B cell (primary cell): ENCODE data around the gene AFG3L2. TPM values are rescaled to one million over a fixed set of nuclear protein-coding genes. Genes with fewer than 3 reads are reported as not detected.
A peak's percentile ranks its signal among the peaks of the same experiment; 100 is the strongest.

Experiments used
- ATAC-seq: fragments of 200-7000 bp; cut with Tn5 transposase; one replicate; pipeline ENCODE4 v1.10.0; 2021; ENCODE audit warnings: low read depth, mild to moderate bottlenecking, moderate number of reproducible peaks, moderate library complexity
- CTCF ChIA-PET: fragments of 350-600 bp; sonication (Branson Sonifier 250); formaldehyde crosslinking; loops from one replicate; lab custom pipeline; 2021; ENCODE audit warnings: antibody characterized with exemption, inconsistent platforms; lab: Charles Lee
- POLR2A ChIA-PET: fragments of 350-600 bp; sonication (Branson Sonifier 250); formaldehyde crosslinking; loops from one replicate; lab custom pipeline; 2021; ENCODE audit warnings: antibody characterized with exemption; lab: Charles Lee
- DNase-seq: peaks from one replicate; pipeline ENCODE4 v3.0.0; 2013
- H2AFZ ChIP-seq: 2 replicates; pipeline ENCODE4 v1.6.1; 2012; ENCODE audit warnings: mild to moderate bottlenecking, low read depth, low read length; ENCODE audit not compliant: insufficient read depth, poor library complexity, severe bottlenecking
- H3K27ac ChIP-seq, 2 donors: 1 replicate in 1 of 2; 2 replicates in 1 of 2; pipeline ENCODE4 v1.5.1; 2012 to 2013; ENCODE audit warnings: low read length in 2 of 2, mild to moderate bottlenecking in 2 of 2, moderate library complexity in 1 of 2
- H3K27me3 ChIP-seq, 4 experiments: fragments of 200-600 bp in 1 of 4; sonication (generic) in 1 of 4; replicated peaks in 1 of 4; 1 replicate in 2 of 4; 2 replicates in 2 of 4; pipeline versions ENCODE4 v1.6.1 to v1.7.0; 2013 to 2016; ENCODE audit warnings: low read length in 3 of 4, mild to moderate bottlenecking in 2 of 4, mixed read lengths in 1 of 4, moderate library complexity in 1 of 4; ENCODE audit not compliant: insufficient read depth in 4 of 4, control insufficient read depth in 3 of 4; ENCODE audit errors: control extremely low read depth in 1 of 4
- H3K36me3 ChIP-seq, 2 experiments: replicated peaks in 1 of 2; 1 replicate in 1 of 2; 2 replicates in 1 of 2; pipeline versions ENCODE4 v1.6.1 to v1.7.1; 2013; ENCODE audit warnings: low read length in 1 of 2; ENCODE audit not compliant: insufficient read depth in 2 of 2, control insufficient read depth in 1 of 2; ENCODE audit errors: control extremely low read depth in 1 of 2, extremely low read depth in 1 of 2
- H3K4me1 ChIP-seq, 2 donors: fragments of 200-600 bp in 1 of 2; sonication (generic) in 1 of 2; 1 replicate in 1 of 2; 2 replicates in 1 of 2; pipeline versions ENCODE4 v1.5.1 to v1.6.1; 2013 to 2017; ENCODE audit warnings: low read length in 2 of 2; ENCODE audit not compliant: control insufficient read depth in 2 of 2, insufficient read depth in 2 of 2
- H3K4me2 ChIP-seq: replicated peaks from 2 replicates; pipeline ENCODE3; 2012; ENCODE audit warnings: mild to moderate bottlenecking, low read depth, low read length; ENCODE audit not compliant: poor library complexity, severe bottlenecking
- H3K4me3 ChIP-seq, 5 experiments: fragments of 200-600 bp in 1 of 5; sonication (generic) in 1 of 5; 1 replicate in 3 of 5; 2 replicates in 2 of 5; pipeline versions ENCODE4 v1.5.1 to v1.7.0; 2011 to 2016; ENCODE audit warnings: low read length in 4 of 5, mild to moderate bottlenecking in 4 of 5, low read depth in 2 of 5, control low read depth in 1 of 5, moderate library complexity in 1 of 5; ENCODE audit not compliant: insufficient read depth in 1 of 5; ENCODE audit errors: control extremely low read depth in 1 of 5, extremely low read depth in 1 of 5
- H3K79me2 ChIP-seq: fragments of 200-600 bp; sonication (generic); one replicate; pipeline ENCODE4 v1.6.0; 2016; ENCODE audit warnings: low read length; ENCODE audit not compliant: control insufficient read depth, insufficient read depth
- H3K9ac ChIP-seq: fragments of 200-600 bp; sonication (generic); 2 replicates; pipeline ENCODE4 v1.6.1; 2017; ENCODE audit warnings: mild to moderate bottlenecking, low read length, moderate library complexity
- H3K9me3 ChIP-seq, 3 donors: one replicate each; pipeline versions ENCODE4 v1.6.1 to v1.7.1; 2013; ENCODE audit warnings: low read length in 2 of 3; ENCODE audit not compliant: control insufficient read depth in 2 of 3, insufficient read depth in 1 of 3; ENCODE audit errors: control extremely low read depth in 1 of 3
- H4K20me1 ChIP-seq: 2 replicates; pipeline ENCODE4 v1.6.0; 2012; ENCODE audit warnings: mild to moderate bottlenecking, low read length; ENCODE audit not compliant: insufficient read depth, control insufficient read depth, poor library complexity, severe bottlenecking
- H3K27ac Mint-ChIP-seq: one replicate; pipeline ENCODE4 v1.8.0; 2021; ENCODE audit warnings: mixed read lengths
- H3K27me3 Mint-ChIP-seq: one replicate; pipeline ENCODE4 v1.8.0; 2021; ENCODE audit warnings: mixed read lengths
- H3K4me1 Mint-ChIP-seq: one replicate; pipeline ENCODE4 v1.8.0; 2021; ENCODE audit warnings: mixed read lengths
- H3K4me3 Mint-ChIP-seq: one replicate; pipeline ENCODE4 v1.8.0; 2021; ENCODE audit warnings: mixed read lengths
- H3K9me3 Mint-ChIP-seq: one replicate; pipeline ENCODE4 v1.8.0; 2022; ENCODE audit warnings: mixed read lengths; ENCODE audit not compliant: insufficient read depth
- CTCF ChIP-seq: fragments of 200-600 bp; IDR thresholded peaks from one replicate; pipeline ENCODE4 v1.8.0; 2022; ENCODE audit warnings: antibody characterized with exemption, mild to moderate bottlenecking
- EZH2 ChIP-seq: IDR thresholded peaks from 2 replicates; pipeline ENCODE4 v1.6.1; 2012; ENCODE audit warnings: borderline replicate concordance, low read depth, mild to moderate bottlenecking, moderate library complexity, low read length; ENCODE audit not compliant: insufficient read depth, poor library complexity, severe bottlenecking
- WGBS: methylation state at CpG from one replicate; pipeline ENCODE4 v1.1.5; 2013; ENCODE audit warnings: missing lambda C conversion rate; ENCODE audit not compliant: insufficient coverage; 5-methylcytosine and 5-hydroxymethylcytosine counted together
- intact Hi-C: fragments of 100-400 bp; cut with micrococcal nuclease; formaldehyde crosslinking; loops from one replicate; pipeline ENCODE4 v1.10.0; 2022
- polyA plus RNA-seq: library from polyadenylated mRNA; depleted of rRNA; stranded (reverse); fragments of >200 nt; gene quantifications from 2 replicates; pipeline ENCODE4 v1.2.3, GENCODE V29; 2012
- total RNA-seq, 2 donors: library from RNA; stranded (reverse); fragments of 120-200 nt in 1 of 2; gene quantifications; 1 replicate in 1 of 2; 2 replicates in 1 of 2; pipeline versions ENCODE4 v1.2.3 to v1.2.4, GENCODE V29; 2013 to 2022

Gene AFG3L2
- total and polyA plus RNA-seq, 2 donors (not counting 1 experiment from before 2014, with no cell fraction given), result 11.9 to 40.7 TPM

- CTCF ChIA-PET, result interaction anchor here (0.6 to 3.5 kb wide), 7 partner anchors 9 to 346 kb away, joined by 3 to 18 read pairs (median 4); no protein-coding TSS in a partner anchor
- Mint-ChIP-seq H3K9me3 (no peaks in the 10 kb centered on the region), H3K4me3 (no peak overlapping the region), H3K27me3 (no peaks in the 10 kb centered on the region), H3K4me1 (peaks cover 14% of the 10 kb centered on the region), H3K27ac (peak overlapping the region; percentile 8)
- H4K20me1 ChIP-seq, result peaks cover 5% of the 10 kb centered on the region
- H2AFZ ChIP-seq, result no peak overlapping the region
- no peak overlapping the region for H3K4me2 ChIP-seq
- WGBS, result 94% methylated on average over 11 of the region's 12 CpGs
- DNase-seq (no peak), ATAC-seq (no peak)
- peaks cover 20% of the 10 kb centered on the region for H3K79me2 ChIP-seq
- TF ChIP-seq EZH2 (no peak), CTCF (no peak)
- H3K9ac ChIP-seq, result no peak overlapping the region
- no peaks in the 10 kb centered on the region for H3K27me3 ChIP-seq
- peaks cover 5 to 46% of the 10 kb centered on the region in 2 experiments for H3K36me3 ChIP-seq
- peaks cover 7 to 8% of the 10 kb centered on the region in 2 donors for H3K4me1 ChIP-seq
- no peak overlapping the region for H3K27ac ChIP-seq
- H3K9me3 ChIP-seq, result peaks cover 0 to 11% (median 0%) of the 10 kb centered on the region in 3 donors
- intact Hi-C loops, result loop anchor here (5.0 kb wide), 1 partner anchor 335 kb away; no protein-coding TSS in a partner anchor
- H3K4me3 ChIP-seq, result no peak overlapping the region
- POLR2A ChIA-PET, result no interaction called here
Observed at GRCh38 chr18:12326711-12327460, 50.1 kb downstream of the AFG3L2 start.

DNA sequence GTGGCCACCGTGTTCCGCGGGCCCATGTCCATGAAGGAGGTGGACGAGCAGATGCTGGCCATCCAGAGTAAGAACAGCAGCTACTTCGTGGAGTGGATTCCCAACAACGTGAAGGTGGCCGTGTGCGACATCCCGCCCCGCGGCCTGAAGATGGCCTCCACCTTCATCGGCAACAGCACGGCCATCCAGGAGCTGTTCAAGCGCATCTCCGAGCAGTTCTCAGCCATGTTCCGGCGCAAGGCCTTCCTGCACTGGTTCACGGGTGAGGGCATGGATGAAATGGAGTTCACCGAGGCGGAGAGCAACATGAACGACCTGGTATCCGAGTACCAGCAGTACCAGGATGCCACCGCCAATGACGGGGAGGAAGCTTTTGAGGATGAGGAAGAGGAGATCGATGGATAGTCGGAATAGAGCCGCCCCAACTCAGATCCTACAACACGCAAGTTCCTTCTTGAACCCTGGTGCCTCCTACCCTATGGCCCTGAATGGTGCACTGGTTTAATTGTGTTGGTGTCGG, 51.2 kb downstream of the AFG3L2 start:
- ChIA-PET CTCF (interaction anchor here (0.8 to 3.5 kb wide), 3 partner anchors 8 to 31 kb away, joined by 3 to 18 read pairs (median 3); no protein-coding TSS in a partner anchor), POLR2A (no interaction called here)
- peaks cover 25% of the 10 kb centered on the region for H3K4me1 Mint-ChIP-seq
- Histone ChIP-seq H3K9me3 (peaks cover 0 to 11% (median 0%) of the 10 kb centered on the region in 3 donors), H3K36me3 (peaks cover 5 to 43% of the 10 kb centered on the region in 2 experiments), H3K27me3 (no peaks in the 10 kb centered on the region), H3K9ac (no peak overlapping the region), H3K27ac (no peak overlapping the region), H3K79me2 (peaks cover 20% of the 10 kb centered on the region), H2AFZ (no peak overlapping the region), H3K4me3 (no peak overlapping the region), H3K4me2 (no peak overlapping the region), H3K4me1 (peaks cover 15% of the 10 kb centered on the region in 2 donors), H4K20me1 (peaks cover 5% of the 10 kb centered on the region)
- H3K27me3 Mint-ChIP-seq, result no peaks in the 10 kb centered on the region
- DNase-seq (no peak), ATAC-seq (no peak)
- TF ChIP-seq EZH2 (no peak), CTCF (no peak)
- intact Hi-C loops, result loop anchor here (5.0 kb wide), 1 partner anchor 337 kb away; no protein-coding TSS in a partner anchor
- 97% methylated on average over 24 of the region's 29 CpGs for WGBS
- H3K27ac Mint-ChIP-seq, result no peak overlapping the region
- no peaks in the 10 kb centered on the region for H3K9me3 Mint-ChIP-seq
- no peak overlapping the region for H3K4me3 Mint-ChIP-seq
